Activated T-cell treated with anti-CD3 and anti-CD28 coated beads for 1 hour (primary cell): ENCODE measurements around the gene DCLK1.

Source experiments
- DNase-seq: peaks from one replicate; pipeline ENCODE4 v3.0.0-alpha.2; 2020; ENCODE audit warnings: low read depth

Gene DCLK1

DNA sequence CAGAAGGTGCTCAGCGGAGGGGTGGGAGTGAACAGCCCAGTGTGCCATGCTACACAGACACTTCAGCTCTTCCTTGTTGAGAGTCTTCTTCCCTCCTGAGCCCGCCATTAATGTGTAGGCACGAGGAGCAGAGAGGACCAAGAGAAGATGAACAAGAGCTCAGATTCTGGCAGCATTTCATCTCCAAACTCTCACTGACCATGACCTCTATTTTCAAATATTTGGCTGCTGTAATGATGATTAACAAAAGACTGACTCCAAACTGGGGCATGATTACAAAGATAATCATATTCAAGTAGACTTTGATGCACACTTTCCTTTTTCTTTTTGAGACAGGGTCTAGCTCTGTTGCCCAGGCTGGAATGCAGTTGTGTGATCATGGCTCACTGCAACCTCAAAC is 236.5 kb downstream of the DCLK1 start:
- no peak for DNase-seq

DNA sequence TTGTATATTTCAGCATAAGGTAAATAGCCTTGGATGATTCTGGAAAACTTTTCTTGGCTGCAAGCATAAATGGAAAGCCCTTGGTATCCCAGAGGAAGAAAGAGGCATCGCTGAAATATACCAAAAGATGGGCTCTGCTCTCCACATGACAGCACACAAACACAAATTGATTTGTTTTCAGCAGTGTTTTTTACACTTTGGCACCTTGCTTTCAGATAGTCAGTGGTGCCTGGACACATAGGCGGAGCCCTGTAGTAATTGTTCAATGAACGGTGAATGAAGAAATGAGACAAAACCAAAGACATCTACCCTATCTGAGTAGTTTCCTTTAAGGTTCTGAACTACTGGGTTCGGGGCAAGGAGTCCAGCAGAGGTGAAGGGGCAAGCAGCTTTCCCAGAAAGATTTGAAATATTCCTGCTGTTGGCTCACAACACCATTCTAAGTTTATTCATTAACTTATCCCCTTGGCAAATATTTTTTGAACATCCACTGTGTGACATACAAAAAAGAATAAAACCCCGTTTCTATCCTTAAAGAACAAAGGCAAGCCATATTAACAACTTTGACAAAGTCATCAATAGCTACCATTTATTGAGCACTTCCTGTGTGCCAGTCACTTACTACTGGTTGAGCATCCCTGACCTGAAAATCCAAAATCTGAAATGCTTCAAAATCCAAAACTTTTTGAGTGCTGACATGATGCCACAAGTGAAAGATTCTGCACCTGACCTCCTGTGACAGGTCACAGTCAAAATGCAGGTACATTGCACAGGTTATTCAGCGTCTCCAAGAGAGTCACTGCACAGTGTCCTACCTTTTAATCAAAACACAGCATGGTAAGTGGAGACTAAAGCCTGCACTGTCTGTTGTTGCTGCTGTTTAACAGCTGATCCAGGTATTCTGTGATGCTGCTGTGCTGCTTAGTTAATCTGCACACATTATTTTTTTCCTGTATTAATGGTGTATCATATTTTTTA is 238.1 kb downstream of the DCLK1 start:
- DNase-seq: no peak

DNA sequence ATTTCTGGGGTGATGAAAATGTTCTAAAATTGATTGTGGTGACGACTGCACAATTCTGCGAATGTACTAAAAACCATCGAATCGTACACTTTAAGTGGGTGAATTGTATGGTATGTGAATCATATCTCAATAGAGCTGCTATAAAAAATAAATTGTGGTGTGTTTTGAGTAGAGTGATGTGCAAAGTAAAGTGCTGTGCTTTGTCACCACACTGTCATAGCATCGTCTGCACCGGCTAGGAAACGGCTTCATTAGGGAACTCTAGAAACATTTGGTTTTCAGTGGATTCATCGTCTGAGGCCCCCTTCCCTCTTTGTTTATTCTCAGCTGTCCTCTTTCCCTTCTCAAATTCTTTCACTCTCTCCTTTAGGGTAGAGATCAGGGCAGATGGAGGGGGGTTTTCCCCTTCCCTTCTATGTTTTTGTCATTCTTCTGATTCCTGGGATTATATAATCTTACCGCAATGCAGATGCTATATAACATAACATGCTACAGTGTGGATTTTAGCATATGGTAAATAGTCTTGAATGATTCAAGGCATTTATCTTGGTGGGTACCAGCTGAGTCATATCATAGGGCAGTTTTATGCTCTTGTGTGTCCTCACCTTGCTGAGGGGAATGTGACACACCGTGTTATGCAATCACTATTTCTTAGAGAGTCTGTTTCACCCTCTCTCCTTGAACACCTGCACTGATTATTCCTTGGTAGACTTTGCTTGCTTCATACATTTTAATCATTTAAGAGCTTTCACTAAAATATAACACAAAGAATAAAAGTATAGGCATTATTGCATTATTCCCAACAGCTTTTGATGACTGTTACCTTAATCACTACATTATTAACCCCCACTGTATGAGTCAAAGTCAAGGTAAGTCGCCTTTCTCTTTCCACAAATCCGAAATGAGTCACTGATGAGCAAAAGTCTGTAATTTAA is 239.4 kb downstream of the DCLK1 start:
- DNase-seq: no peak

DNA sequence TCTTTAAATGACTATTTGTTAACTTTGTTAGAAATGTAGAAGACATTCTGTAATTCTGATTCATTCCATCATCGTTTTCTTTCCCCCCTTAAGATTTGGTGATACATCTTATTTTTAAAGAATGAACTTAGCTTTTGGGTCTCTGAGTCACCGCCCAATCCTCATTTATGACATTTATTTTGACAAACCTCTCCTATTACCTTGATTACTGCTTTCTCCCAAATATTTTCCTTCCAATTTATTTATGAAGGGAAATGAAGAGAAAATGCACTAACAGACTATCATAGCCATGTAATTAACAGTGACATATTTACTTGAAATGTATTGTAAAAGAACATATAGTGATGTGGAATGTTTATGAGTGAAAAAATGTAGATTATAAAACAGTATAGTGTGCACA is 241.6 kb downstream of the DCLK1 start:
- no peak for DNase-seq

DNA sequence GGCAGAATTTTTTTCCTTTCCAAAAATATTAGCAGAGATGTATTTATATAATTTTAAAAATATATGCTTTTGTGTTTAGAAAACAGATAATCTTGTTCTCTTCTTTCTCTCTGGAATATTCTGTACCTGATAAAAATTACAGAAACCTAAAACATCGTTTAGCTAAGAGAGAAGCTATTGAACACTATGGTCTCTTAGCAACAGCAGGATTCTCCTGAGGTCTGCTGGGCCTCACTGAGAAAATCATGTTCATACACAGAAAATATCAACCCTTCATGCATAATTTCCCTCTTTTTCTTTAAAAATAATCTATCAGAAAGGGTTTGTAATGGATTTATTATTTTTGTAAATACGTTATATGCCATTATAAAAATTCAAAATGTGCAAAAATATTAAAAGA is 242.2 kb downstream of the DCLK1 start:
- no peak for DNase-seq

DNA sequence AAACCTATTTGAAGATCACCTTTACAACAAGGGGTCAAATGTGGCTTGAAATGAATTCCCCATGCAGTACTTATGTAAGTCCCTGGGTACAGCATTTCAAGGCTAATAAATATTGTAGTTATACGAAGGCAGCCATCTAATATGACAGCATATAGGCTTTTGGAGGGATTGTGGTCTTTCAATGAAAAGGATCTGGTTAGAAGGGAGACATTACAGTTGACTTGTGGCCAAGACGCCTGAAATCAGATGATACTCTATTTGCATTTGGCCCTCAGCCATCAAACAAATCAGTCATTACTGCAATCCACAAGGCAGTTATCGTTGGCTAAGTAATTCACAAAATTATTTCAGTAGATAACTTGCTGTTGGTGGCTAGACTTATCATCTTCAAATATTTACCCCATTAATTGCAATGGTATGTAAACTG is 242.7 kb downstream of the DCLK1 start:
- no peak for DNase-seq

DNA sequence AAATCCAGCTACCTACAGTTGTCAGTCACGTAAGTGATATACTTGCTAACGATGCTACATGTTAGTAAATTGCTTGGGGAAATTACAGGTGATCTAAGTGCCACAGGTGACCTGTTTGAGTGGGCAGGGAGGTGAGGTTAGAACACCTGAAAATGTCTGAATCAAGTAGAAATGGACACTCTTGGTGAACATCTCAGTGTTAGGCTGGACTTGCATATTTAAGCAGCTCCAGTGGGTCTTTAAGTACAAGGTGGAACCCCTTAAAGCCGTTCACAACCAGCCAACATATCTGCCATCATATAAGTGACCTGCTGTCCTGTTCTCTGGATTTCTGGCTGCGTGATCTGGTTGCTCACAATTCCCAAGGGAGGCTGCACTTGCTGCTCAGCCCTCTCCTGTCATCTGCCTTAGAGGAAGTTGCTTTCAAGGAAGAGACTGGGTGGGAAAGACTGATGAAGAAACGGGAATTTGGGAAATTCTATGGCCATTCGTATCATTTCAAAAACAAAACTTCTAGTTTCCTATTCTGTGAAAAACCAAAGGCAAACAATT is 244.0 kb downstream of the DCLK1 start:
- DNase-seq: no peak

DNA sequence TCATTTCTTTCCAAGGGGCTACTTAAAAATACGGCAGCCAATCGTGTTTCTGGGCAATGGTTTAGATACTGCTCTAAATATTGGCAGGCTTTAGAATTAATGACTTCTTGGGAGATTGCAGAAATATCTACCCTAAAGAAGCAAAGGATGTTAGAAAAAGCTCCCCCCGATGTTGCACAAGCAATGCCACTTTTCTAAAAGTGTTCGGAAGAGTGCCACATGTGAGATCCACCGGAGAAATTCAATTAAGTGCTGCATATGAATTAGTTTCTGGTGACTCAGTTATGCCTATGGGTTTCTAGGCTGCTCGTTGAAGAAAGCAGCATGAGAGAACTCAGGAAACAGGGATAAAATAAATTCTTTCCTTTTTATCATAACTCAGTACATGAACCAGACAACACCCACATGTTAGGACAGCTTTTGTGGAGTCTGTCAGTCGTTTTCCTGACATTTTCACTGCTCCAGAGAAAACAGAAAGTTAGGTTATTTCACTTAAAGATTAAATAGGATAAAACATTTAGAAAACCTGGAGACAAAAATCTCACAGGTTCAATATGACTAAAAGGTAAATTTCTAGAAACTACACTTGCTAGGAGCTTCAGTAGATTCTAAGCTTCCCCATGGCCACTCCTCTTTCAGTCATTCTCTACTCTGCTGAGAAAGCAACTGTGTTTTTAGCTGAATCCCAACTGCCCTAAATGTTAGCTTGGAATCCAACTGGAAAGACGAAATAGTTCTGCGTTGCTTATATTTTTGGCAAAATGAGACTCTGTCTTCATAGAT is 244.7 kb downstream of the DCLK1 start:
- DNase-seq: no peak

DNA sequence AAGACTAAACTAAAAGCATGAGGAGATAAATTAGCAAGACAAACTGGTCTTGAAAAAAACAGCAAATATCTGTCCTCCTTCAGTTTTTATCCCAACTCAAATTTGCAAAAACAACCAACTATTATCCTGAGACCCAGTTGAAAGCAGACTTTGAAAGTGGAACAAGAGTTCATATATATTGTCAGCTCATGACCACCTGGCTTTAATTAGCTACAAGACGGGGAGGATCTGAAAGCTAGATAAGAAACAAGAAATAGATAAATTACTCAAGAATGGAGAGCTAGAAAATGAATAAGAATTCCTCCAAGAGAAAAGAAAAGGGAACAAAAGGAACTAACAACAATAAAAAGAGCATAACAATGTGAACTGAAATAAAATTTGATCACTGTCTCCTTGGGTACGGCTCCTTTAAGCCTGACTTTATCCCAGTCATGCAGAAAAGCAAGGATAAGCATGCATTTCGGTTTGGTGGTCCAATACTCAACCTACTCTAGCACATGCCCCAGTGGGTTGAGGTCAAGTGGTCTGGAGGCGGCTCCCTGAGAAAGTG is 246.9 kb downstream of the DCLK1 start:
- DNase-seq: no peak

DNA sequence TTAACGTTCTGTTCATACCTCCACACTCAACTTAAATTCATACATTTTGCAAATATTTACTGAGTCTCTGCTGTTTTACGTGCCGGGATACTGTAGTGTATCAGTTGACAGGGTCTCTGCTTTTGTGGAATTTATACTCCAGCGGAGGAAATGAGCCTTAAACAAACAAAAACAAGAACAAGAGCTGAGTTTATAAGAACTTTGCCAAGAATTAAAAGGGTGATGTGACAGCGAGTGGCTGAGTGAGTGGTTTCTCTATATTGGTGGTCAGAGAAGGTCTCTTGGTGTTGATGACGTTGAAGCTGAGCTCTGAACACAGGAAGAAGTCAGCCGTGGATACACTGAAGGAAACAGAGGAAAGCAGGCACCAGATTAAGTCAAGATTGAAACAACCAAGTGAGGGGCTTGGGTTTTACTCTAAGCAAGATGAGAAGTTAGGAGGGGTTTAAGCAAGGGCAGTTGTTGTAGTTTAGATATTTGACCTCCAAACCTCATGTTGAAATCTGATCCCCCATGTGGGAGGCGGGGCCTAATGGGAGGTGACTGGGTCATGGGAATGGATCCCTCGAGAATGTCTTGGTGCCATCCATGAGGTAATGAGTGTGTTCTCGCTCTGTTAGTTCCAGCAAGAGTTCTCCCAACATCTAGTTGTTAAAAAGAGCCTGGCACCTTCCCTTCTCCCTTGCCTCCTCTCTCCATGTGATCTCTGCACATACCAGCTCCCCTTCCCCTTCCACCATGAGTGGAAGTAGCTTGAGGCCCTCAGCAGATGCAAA is 248.3 kb downstream of the DCLK1 start:
- no peak for DNase-seq

DNA sequence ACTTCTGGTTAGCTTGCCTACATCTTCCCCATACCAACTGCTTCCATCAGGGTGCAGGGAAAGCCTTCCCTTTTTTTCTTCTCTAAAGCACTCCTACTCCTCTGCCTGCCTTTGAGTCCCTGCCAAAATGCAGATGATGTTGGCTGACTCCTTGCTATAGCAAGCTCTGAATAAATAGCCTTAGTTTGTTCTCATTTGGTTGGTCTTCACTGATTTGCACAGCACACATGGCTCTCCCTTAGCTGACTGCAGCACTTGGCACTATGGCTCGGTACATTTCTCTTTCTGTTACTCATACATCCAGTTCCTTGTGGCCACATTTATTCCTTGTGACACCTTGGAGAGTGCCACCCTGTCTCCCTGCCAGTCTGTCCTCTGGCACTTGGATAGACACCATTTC is 249.8 kb downstream of the DCLK1 start:
- DNase-seq: no peak

DNA sequence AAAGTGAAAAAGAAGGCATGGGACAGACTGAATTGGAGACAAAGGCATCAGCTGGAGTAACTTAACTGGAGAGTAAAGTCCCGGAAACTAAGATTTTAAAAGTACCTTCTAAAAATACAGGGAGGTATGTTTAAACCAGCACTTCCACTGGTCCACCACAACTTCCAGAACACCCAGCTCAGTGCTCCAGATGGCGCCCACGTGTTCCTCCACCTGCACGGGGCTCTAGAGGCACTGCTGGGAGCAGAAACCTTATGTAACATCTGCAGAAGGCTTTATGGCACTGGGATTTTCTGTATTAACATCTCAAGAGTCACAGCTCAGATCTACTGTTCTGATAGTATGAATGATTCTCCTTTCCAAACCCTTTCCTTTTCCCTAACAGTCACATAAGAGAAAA is 252.1 kb downstream of the DCLK1 start:
- DNase-seq: no peak

DNA sequence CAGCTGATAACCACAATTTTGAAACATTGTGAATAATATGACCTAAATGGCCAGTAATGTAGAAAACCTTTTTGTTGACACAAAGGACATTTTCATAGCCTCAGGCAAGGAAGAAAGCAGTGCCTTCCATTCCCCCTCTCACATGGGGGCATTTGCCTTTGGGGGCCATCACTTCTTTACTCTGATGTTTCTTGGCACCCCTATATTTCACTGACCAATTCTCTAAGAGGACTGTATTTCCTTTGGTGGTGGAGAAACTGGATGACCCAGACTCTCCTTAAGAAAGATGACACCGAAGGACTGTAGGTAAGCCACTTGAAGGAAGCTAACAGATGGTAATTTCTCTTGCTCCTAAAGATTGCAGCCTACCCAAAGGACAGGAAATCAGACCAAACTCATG is 254.6 kb downstream of the DCLK1 start:
- DNase-seq: no peak

DNA sequence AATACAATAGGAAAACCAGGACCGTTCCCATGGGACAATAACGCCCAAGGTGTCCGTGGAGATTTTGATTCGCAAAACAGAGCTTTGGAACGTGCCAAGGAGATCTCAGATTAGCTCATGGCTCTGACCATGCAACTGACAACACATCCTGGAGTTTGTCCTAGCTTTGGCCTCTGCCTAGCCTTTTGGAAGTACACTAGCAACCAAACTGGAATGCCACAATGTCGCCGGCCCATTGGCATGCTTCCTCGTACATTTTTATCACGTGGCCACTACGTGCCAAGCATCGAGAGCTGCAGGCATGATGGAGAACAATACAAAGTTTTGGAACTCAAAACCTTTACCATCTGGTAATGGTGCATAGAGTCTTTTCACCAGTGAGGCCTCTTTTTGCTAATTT is 256.5 kb downstream of the DCLK1 start:
- no peak for DNase-seq

DNA sequence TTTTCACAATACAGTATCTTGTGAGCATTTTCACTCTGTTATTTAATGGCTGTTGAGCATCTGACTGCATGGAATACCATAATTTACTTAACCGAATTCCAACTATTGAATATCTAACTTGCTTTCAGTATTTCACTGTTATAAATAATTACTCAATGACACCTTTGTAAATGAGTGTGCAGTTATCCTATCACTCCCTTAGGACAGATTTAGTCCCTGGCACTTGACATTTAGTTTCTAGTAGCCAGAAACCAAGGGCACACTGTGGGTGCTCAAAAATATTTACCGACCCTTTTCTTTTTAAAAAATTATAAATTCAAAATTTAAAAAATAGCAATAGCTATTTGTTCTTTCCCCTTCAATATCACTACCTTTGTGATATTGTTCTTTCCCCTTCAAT is 258.8 kb downstream of the DCLK1 start:
- no peak for DNase-seq

DNA sequence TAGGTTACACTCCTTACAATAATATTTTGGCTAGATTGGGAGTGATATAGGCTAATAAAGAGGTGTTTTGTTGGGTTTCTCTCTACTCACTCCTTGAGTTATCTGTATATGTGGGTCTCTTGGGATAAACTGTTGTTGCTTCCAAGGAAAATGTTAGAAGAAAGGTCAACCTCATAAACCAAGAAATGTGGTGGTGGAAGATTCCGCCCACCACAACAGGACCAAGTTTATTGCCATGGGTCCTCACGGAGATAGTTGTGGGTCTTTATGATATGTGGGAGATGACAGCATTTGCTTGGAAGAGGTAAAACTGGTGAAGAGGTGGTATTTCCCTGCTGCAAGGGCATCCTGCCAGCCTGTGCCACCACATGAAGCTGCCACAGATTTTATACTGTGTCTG is 259.6 kb downstream of the DCLK1 start:
- no peak for DNase-seq

DNA sequence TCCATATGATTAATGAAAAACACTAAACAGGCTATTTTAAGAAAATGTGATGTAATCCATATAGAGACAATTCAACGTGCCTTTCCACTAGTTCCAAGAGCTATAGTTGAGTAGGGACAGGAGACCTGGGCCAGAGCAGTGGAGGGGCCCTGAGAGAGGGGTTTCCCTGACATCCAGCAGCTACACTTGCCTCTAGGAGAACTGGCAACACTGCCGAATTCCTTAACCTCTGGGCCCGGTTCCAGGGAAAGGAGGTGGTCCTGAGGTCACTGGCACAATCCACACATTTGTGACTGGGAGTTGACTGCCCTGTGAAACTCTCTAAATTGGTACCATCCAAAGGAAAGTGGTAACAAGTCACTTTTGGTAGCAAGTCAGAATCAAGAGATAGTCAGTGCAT is 264.4 kb downstream of the DCLK1 start:
- no peak for DNase-seq

DNA sequence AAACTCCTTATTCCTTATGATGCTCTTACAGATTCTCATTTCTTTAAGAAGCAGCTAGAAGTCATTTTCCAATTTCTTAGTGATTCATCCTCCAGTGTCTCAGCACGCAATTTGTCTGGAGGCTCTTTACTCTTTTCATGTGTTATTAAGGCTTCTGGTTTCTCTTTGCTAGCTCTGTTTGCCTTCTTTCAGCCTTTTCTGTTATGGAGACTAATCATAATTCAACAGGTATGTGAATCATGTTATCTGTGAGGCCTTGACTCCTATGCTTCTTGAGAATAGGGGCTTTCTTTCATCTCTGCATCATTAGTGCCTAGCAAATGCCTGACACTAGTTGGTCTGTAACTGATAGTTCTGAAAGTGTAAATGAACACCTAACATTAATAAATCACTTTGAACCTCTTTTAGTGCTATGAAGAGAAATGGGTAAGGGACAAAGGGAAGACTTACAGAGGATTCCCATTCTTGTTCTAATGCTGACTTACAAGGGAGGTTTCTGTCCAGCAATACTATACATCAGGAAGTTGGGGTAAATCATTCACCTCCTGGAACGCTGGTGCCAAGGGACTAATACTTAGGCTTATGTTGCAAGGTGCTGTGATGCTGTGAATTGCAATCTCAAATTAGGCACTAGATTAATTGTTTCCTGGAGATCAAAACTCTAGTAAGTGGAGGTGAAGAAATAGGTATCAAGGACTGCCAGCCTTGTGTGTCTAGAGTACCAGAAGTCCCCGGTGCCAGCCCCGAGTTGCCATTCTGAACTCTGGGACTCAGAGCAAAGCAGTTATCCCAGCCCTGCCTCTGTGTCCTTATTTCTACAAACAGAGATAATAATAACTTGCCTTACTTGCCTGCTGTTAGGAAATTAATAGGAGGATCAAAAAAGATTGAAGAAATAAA is 265.6 kb downstream of the DCLK1 start:
- DNase-seq: no peak

DNA sequence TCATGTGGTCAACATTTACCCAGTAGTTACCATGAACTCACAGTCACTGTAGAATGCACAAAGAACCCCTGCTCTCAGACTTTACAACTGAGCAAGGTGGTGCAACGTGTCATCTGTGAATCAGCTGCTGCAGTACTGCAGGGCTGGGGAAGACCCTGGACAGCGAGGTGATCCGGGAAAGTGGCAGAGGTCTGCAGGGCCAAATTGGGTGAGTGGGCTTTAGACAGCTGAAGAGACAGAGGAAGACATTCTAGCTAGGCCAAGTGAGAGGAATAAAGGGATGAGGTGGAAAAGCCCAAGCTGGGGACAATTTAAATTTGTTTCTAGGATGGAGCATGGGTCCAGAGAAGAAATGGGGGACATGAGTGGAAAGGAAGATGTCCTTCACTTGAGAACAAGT is 270.5 kb downstream of the DCLK1 start:
- DNase-seq: no peak

DNA sequence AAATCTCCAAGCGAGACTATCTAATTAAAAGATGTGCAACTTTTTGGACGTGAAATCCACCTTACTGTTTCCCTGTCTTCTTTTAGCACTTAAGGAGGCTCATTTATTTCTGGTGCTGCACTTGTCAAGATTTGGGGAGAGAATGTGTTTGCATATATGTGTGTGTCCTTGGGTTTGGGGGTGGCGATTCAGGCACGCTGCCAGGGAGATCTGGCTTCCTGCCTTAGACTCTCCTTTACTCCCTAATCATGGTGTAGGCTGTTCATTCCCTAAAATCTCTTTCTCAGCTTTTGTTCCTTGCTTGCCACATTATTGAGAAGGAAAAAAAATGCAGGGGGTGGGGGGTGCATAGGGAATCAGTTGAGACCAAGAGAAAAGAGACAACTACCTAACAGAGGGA is 271.2 kb downstream of the DCLK1 start:
- no peak for DNase-seq
